SK-N-SH (cell line): Measurements from ENCODE around the gene SPCS3. TPM values are rescaled to one million over a fixed set of nuclear protein-coding genes. Genes with fewer than 3 reads are reported as not detected.

Experiments
- CTCF ChIA-PET: fragments of 300-600, 350-600 bp; formaldehyde crosslinking; extraction: SDS; loops from one replicate; lab custom pipeline; 2021; lab: Yijun Ruan, JAX
- POLR2A ChIA-PET: fragments of 350-600 bp; sonication (Branson Sonifier 250); formaldehyde crosslinking; extraction: SDS; loops from one replicate; lab custom pipeline; 2020; ENCODE audit warnings: antibody characterized with exemption, inconsistent platforms; lab: Yijun Ruan, JAX
- DNase-seq: peaks from one replicate; pipeline ENCODE4 v3.0.0; 2012
- H2AFZ ChIP-seq: fragments of 200-600 bp; sonication (generic); 2 replicates; pipeline ENCODE4 v1.8.1; 2016; ENCODE audit warnings: antibody characterized with exemption, mild to moderate bottlenecking, low read depth
- H3F3A ChIP-seq: fragments of 200-600 bp; sonication (generic); replicated peaks from 2 replicates; pipeline ENCODE3; 2016; ENCODE audit warnings: antibody characterized with exemption, mild to moderate bottlenecking; ENCODE audit not compliant: insufficient read depth
- H3K27ac ChIP-seq, 2 experiments: fragments of 200-500 bp in 1 of 2; fragments of 200-600 bp in 1 of 2; sonication (Bioruptor generic) in 1 of 2; sonication (generic), shearing (Covaris generic) in 1 of 2; 2 replicates each; pipeline versions ENCODE4 v1.5.1 to v1.6.1; 2014 to 2016; ENCODE audit warnings: low read depth in 2 of 2, inconsistent platforms in 1 of 2, low read length in 1 of 2, mild to moderate bottlenecking in 1 of 2, mixed read lengths in 1 of 2
- H3K27me3 ChIP-seq: fragments of 200-600 bp; sonication (generic), shearing (Covaris generic); 2 replicates; pipeline ENCODE4 v1.6.1; 2016; ENCODE audit warnings: mixed run types; ENCODE audit not compliant: insufficient read depth
- H3K36me3 ChIP-seq, 2 experiments: fragments of 200-500 bp in 1 of 2; fragments of 200-600 bp in 1 of 2; sonication (Bioruptor generic) in 1 of 2; sonication (generic) in 1 of 2; replicated peaks in 1 of 2; 2 replicates each; pipeline versions ENCODE3 to v1.5.1; 2014 to 2016; ENCODE audit warnings: low read length in 1 of 2, mild to moderate bottlenecking in 1 of 2; ENCODE audit not compliant: insufficient read depth in 2 of 2, control insufficient read depth in 1 of 2
- H3K4me1 ChIP-seq, 2 experiments: fragments of 200-500 bp in 1 of 2; fragments of 200-600 bp in 1 of 2; sonication (Bioruptor generic) in 1 of 2; sonication (generic), shearing (Covaris generic) in 1 of 2; 2 replicates each; pipeline versions ENCODE4 v1.5.1 to v1.6.1; 2014 to 2016; ENCODE audit warnings: low read depth in 1 of 2, low read length in 1 of 2, mixed run types in 1 of 2; ENCODE audit not compliant: insufficient read depth in 2 of 2, control insufficient read depth in 1 of 2
- H3K4me2 ChIP-seq: fragments of 200-600 bp; sonication (generic), shearing (Covaris generic); 2 replicates; pipeline ENCODE4 v1.6.1; 2017; ENCODE audit warnings: mixed run types
- H3K4me3 ChIP-seq, 2 experiments: fragments of 200-500 bp in 1 of 2; fragments of 200-600 bp in 1 of 2; sonication (Bioruptor generic) in 1 of 2; sonication (generic), shearing (Covaris generic) in 1 of 2; 2 replicates each; pipeline versions ENCODE4 v1.5.1 to v1.8.1; 2014 to 2016; ENCODE audit warnings: low read depth in 2 of 2, inconsistent platforms in 1 of 2, low read length in 1 of 2, mild to moderate bottlenecking in 1 of 2, mixed read lengths in 1 of 2, moderate library complexity in 1 of 2
- H3K79me2 ChIP-seq: fragments of 200-600 bp; sonication (generic); 2 replicates; pipeline ENCODE4 v1.8.1; 2017; ENCODE audit warnings: mild to moderate bottlenecking; ENCODE audit not compliant: insufficient read depth
- H3K9ac ChIP-seq: fragments of 200-600 bp; sonication (generic); 2 replicates; pipeline ENCODE4 v1.6.1; 2017; ENCODE audit warnings: mixed run types
- H3K9me2 ChIP-seq: fragments of 200-600 bp; sonication (generic); 2 replicates; pipeline ENCODE4 v1.6.1; 2017; ENCODE audit warnings: mixed run types
- H3K9me3 ChIP-seq: fragments of 200-600 bp; sonication (generic); 2 replicates; pipeline ENCODE4 v1.6.1; 2017; ENCODE audit warnings: mixed run types, mild to moderate bottlenecking, moderate library complexity
- H4K20me1 ChIP-seq: fragments of 200-600 bp; sonication (generic); 2 replicates; pipeline ENCODE4 v1.6.1; 2017; ENCODE audit warnings: mild to moderate bottlenecking, mixed run types; ENCODE audit not compliant: insufficient read depth
- CHD2 ChIP-seq: fragments of 150-350 bp; IDR thresholded peaks from 2 replicates; pipeline ENCODE4 v1.6.1; 2018; ENCODE audit warnings: low read length; ENCODE audit not compliant: partially characterized antibody
- EZH2phosphoT487 ChIP-seq: fragments of 200-600 bp; sonication (generic); IDR thresholded peaks from 2 replicates; pipeline ENCODE4 v1.6.1; 2017; ENCODE audit warnings: low read depth, mixed run types, mild to moderate bottlenecking, antibody characterized with exemption, moderate library complexity, borderline replicate concordance
- FOSL2 ChIP-seq: IDR thresholded peaks from 2 replicates; pipeline ENCODE4 v1.4.0; 2012; ENCODE audit warnings: low read depth, mild to moderate bottlenecking, moderate library complexity, borderline replicate concordance
- RAD21 ChIP-seq: IDR thresholded peaks from 2 replicates; pipeline ENCODE4 v1.6.1; 2012; ENCODE audit warnings: mild to moderate bottlenecking, low read length
- RFX5 ChIP-seq: IDR thresholded peaks from 2 replicates; pipeline ENCODE4 v1.6.1; 2012; ENCODE audit warnings: mild to moderate bottlenecking, improper control_type of control experiment, low read length
- SMC3 ChIP-seq: IDR thresholded peaks from 2 replicates; pipeline ENCODE4 v1.6.1; 2012; ENCODE audit warnings: low read depth, low read length, improper control_type of control experiment
- TAF1 ChIP-seq: IDR thresholded peaks from 2 replicates; pipeline ENCODE4 v1.6.1; 2012; ENCODE audit warnings: low read depth, mild to moderate bottlenecking, low read length, moderate library complexity, borderline replicate concordance
- TEAD4 ChIP-seq: IDR thresholded peaks from 2 replicates; pipeline ENCODE4 v1.4.0; 2012; ENCODE audit warnings: mild to moderate bottlenecking, borderline replicate concordance; ENCODE audit not compliant: insufficient read depth
- WGBS: methylation state at CpG from one replicate; pipeline ENCODE4 v1.1.6; 2017; ENCODE audit warnings: low lambda C conversion rate; 5-methylcytosine and 5-hydroxymethylcytosine counted together
- polyA plus RNA-seq, 3 experiments: library from polyadenylated mRNA; depleted of rRNA; stranded (reverse); fragments of >200 nt; gene quantifications; 2 replicates each; pipeline ENCODE4 v1.2.3, GENCODE V29; 2012
- TF ChIP-seq, protein P1 (sequence below): IDR thresholded peaks from 2 replicates; pipeline ENCODE4 v1.4.0; 2012; ENCODE audit warnings: low read depth
- TF ChIP-seq, protein P2 (sequence below): IDR thresholded peaks from 2 replicates; pipeline ENCODE4 v1.4.0; 2012; ENCODE audit warnings: low read depth, borderline replicate concordance

The SPCS3 gene
- polyA plus RNA-seq, 1 of the 3 experiments (the other 2 are of a cell fraction), result 27.7 TPM

DNA sequence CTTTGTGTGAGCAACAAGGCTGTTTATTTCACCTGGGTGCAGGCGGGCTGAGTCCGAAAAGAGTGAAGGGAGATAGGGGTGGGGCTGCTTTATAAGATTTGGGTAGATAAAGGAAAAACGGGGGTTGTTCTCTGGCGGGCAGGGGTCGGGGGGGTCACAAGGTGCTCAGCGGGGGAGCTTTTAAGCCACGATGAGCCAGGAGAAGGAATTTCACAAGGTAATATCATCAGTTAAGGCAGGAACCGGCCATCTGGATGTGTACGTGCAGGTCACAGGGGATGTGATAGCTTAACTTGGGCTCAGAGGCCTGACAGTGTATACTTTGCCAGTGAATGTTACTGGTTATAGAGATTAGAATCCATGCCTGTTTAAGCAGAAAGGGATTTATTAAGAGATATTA is 19.7 kb upstream of the SPCS3 start:
- CTCF ChIA-PET, result no interaction called here
- POLR2A ChIA-PET, result no interaction called here
- Histone ChIP-seq H3K79me2 (no peaks in the 10 kb centered on the region), H3K4me2 (no peak overlapping the region), H3K9ac (no peak overlapping the region), H4K20me1 (no peaks in the 10 kb centered on the region), H3K36me3 (no peaks in the 10 kb centered on the region), H3K9me2 (no peaks in the 10 kb centered on the region), H3K27me3 (no peaks in the 10 kb centered on the region), H3F3A (peaks cover 5% of the 10 kb centered on the region), H2AFZ (no peak overlapping the region), H3K4me3 (no peak overlapping the region), H3K27ac (no peak overlapping the region), H3K4me1 (peaks cover 0 to 12% of the 10 kb centered on the region in 2 experiments; a peak in 1 of 4 replicates), H3K9me3 (no peaks in the 10 kb centered on the region)
- 89% methylated on average over 9 of the region's 9 CpGs for WGBS
- TF ChIP-seq FOSL2, result no peak
- TF ChIP-seq RFX5, result no peak
- no peak for TF ChIP-seq EZH2phosphoT487
- TF ChIP-seq, protein P1, sequence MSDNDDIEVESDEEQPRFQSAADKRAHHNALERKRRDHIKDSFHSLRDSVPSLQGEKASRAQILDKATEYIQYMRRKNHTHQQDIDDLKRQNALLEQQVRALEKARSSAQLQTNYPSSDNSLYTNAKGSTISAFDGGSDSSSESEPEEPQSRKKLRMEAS, result no peak
- TF ChIP-seq CHD2, result no peak
- TF ChIP-seq SMC3, result no peak
- TF ChIP-seq RAD21, result no peak
- TF ChIP-seq TEAD4, result no peak
- DNase-seq, result no peak

DNA sequence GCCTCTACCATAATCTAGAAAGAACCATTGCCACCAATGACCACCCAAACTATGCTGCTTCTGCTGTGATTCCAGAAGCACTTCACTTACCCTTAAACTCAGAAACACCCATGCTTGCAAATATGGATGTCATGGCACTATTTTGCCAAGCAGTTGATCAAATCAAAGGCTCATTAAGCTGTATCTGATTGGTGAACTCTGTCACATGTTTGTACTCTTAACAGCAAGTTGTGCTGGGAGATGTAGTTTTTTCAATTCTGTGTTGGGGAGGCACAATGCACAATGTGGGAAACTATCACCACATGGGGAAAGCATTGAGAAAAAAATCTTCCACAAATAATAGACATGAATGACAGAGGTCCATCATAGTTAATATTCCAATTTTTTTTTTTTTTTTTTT is 19.2 kb upstream of the SPCS3 start:
- H3K9me3 ChIP-seq, result no peaks in the 10 kb centered on the region
- DNase-seq, result no peak
- H2AFZ ChIP-seq, result no peak overlapping the region
- no peak overlapping the region for H3K27ac ChIP-seq
- no peak overlapping the region for H3K4me2 ChIP-seq
- no peaks in the 10 kb centered on the region for H3K36me3 ChIP-seq
- H3K79me2 ChIP-seq, result no peaks in the 10 kb centered on the region
- H3K9ac ChIP-seq, result no peak overlapping the region
- POLR2A ChIA-PET, result no interaction called here
- TF ChIP-seq TAF1, result no peak
- no peak for TF ChIP-seq CHD2
- TF ChIP-seq, protein P2, sequence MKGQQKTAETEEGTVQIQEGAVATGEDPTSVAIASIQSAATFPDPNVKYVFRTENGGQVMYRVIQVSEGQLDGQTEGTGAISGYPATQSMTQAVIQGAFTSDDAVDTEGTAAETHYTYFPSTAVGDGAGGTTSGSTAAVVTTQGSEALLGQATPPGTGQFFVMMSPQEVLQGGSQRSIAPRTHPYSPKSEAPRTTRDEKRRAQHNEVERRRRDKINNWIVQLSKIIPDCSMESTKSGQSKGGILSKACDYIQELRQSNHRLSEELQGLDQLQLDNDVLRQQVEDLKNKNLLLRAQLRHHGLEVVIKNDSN, result peak; percentile 53; the same call in 1 of the 2 replicates
- TF ChIP-seq, all 33 proteins: peak for 1
- Histone ChIP-seq H4K20me1 (no peaks in the 10 kb centered on the region), H3K9me2 (no peaks in the 10 kb centered on the region), H3K27me3 (no peaks in the 10 kb centered on the region), H3F3A (peaks cover 5% of the 10 kb centered on the region), H3K4me1 (peaks cover 0 to 12% of the 10 kb centered on the region in 2 experiments; a peak in 1 of 4 replicates), H3K4me3 (no peak overlapping the region)
- CTCF ChIA-PET, result no interaction called here
